Astrocyte of the spinal cord (primary cell): ENCODE data around the gene CEP131.
"Not testable (repeated sequence)": the region's sequence is repeated elsewhere in the genome, so short reads cannot be mapped to it uniquely, and the experiment has no call there.

Experiments used
- DNase-seq: peaks from one replicate; pipeline ENCODE4 v3.0.0; 2011; ENCODE audit warnings: low read depth, low spot score
- H3K4me3 ChIP-seq: 2 replicates; pipeline ENCODE4 v1.5.1; 2011; ENCODE audit warnings: low read depth, mild to moderate bottlenecking, low read length, moderate library complexity
- CTCF ChIP-seq: IDR thresholded peaks from 2 replicates; pipeline ENCODE4 v1.5.1; 2012; ENCODE audit warnings: low read depth, mild to moderate bottlenecking, low read length, inconsistent platforms
- in situ Hi-C: cut with HindIII; loops from 2 replicates; pipeline ENCODE4 v1.10.0; 2017; ENCODE audit warnings: low sequenced_read_pairs

Gene CEP131

GRCh38 chr17:81156866-81157805 is 65.6 kb downstream of the CEP131 start:
- no peak overlapping the region for H3K4me3 ChIP-seq
- TF ChIP-seq CTCF: no peak
- no peak for DNase-seq
- in situ Hi-C loops: no loop called here

- no peak overlapping the region for H3K4me3 ChIP-seq
- no peak for TF ChIP-seq CTCF
- no peak for DNase-seq
- in situ Hi-C loops: no loop called here
Observed at GRCh38 chr17:81154961-81155360, 67.8 kb downstream of the CEP131 start.

- H3K4me3 ChIP-seq, DNase-seq, in situ Hi-C loops: not testable (repeated sequence)
Observed at GRCh38 chr17:81154016-81154415, 68.7 kb downstream of the CEP131 start.

- DNase-seq: peak; percentile 35
- TF ChIP-seq CTCF: no peak
- H3K4me3 ChIP-seq: no peak overlapping the region
- in situ Hi-C loops: no loop called here
Observed at GRCh38 chr17:81153340-81153803, 69.4 kb downstream of the CEP131 start.

GRCh38 chr17:81152288-81152828 is 70.4 kb downstream of the CEP131 start:
- no peak for TF ChIP-seq CTCF
- no peak overlapping the region for H3K4me3 ChIP-seq
- no peak for DNase-seq
- in situ Hi-C loops: no loop called here

- in situ Hi-C loops: no loop called here
- H3K4me3 ChIP-seq: no peak overlapping the region
- TF ChIP-seq CTCF: no peak
- DNase-seq: no peak
Observed at GRCh38 chr17:81151278-81151677, 71.5 kb downstream of the CEP131 start.
